Endothelial cell of hepatic sinusoid (primary cell): Measurements from ENCODE around the gene ABI3BP.
"Not testable (repeated sequence)": the region's sequence is repeated elsewhere in the genome, so short reads cannot be mapped to it uniquely, and the experiment has no call there.

Experiments used
- in situ Hi-C: cut with HindIII; loops from 2 replicates; pipeline ENCODE4 v1.10.0; 2017; ENCODE audit warnings: low sequenced_read_pairs

Gene ABI3BP

GRCh38 chr3:100993309-100993708 lies at the start of gene ABI3BP:
TSS of gene ABI3BP (minus strand) at chr3:100993421. CDS start at chr3:100993384, 37 bp downstream.
- in situ Hi-C loops: no loop called here

- in situ Hi-C loops: no loop called here
These were observed 46.1 kb upstream of the ABI3BP start for GRCh38 chr3:101039285-101039684.

- in situ Hi-C loops: no loop called here
These were observed 45.7 kb upstream of the ABI3BP start for GRCh38 chr3:101038880-101039279.

GRCh38 chr3:101038393-101038792 lies 45.2 kb upstream of the ABI3BP start:
- in situ Hi-C loops: no loop called here

- in situ Hi-C loops: no loop called here
These were observed 44.4 kb upstream of the ABI3BP start for GRCh38 chr3:101037613-101038012.

GRCh38 chr3:101036676-101037075 lies 43.5 kb upstream of the ABI3BP start:
- in situ Hi-C loops: no loop called here

GRCh38 chr3:101036213-101036618 lies 43.0 kb upstream of the ABI3BP start:
- in situ Hi-C loops: no loop called here

- in situ Hi-C loops: no loop called here
These were observed 34.1 kb upstream of the ABI3BP start for GRCh38 chr3:101027286-101027685.

GRCh38 chr3:101026881-101027280 lies 33.7 kb upstream of the ABI3BP start:
- in situ Hi-C loops: no loop called here

- in situ Hi-C loops: no loop called here
These were observed 33.0 kb upstream of the ABI3BP start for GRCh38 chr3:101026244-101026643.

- in situ Hi-C loops: no loop called here
These were observed 27.3 kb upstream of the ABI3BP start for GRCh38 chr3:101020351-101021015.

GRCh38 chr3:101017017-101017416 lies 23.8 kb upstream of the ABI3BP start:
- in situ Hi-C loops: no loop called here

GRCh38 chr3:101012312-101012711 lies 19.1 kb upstream of the ABI3BP start:
- in situ Hi-C loops: not testable (repeated sequence)

- in situ Hi-C loops: no loop called here
These were observed 17.9 kb upstream of the ABI3BP start for GRCh38 chr3:101011136-101011535.

GRCh38 chr3:101010296-101010695 lies 17.1 kb upstream of the ABI3BP start:
- in situ Hi-C loops: no loop called here

GRCh38 chr3:101009386-101009785 lies 16.2 kb upstream of the ABI3BP start:
- in situ Hi-C loops: no loop called here

- in situ Hi-C loops: loop anchor here (5.0 kb wide), 1 partner anchor 98 kb away; no protein-coding TSS in a partner anchor
These were observed 5.9 kb upstream of the ABI3BP start for GRCh38 chr3:100999160-100999559.

GRCh38 chr3:100994809-100995208 lies 1.6 kb upstream of the ABI3BP start:
- in situ Hi-C loops: loop anchor here (5.0 kb wide), 1 partner anchor 102 kb away; no protein-coding TSS in a partner anchor

- in situ Hi-C loops: no loop called here
These were observed 966 bp upstream of the ABI3BP start for GRCh38 chr3:100994187-100994586.

GRCh38 chr3:100992231-100993012 lies 799 bp downstream of the ABI3BP start:
- in situ Hi-C loops: no loop called here

GRCh38 chr3:100988080-100988479 lies 5.1 kb downstream of the ABI3BP start:
- in situ Hi-C loops: no loop called here

GRCh38 chr3:100984308-100984707 lies 8.9 kb downstream of the ABI3BP start:
- in situ Hi-C loops: no loop called here
